GM19099 (cell line): ENCODE data around the gene BCAT1.

Experiments
- POLR2A ChIP-seq: IDR thresholded peaks from 3 replicates; pipeline ENCODE4 v1.6.1; 2011; ENCODE audit warnings: low read depth; ENCODE audit not compliant: insufficient read length; ENCODE audit errors: extremely low read depth

Gene BCAT1

GRCh38 chr12:24944601-24944975, 4.3 kb downstream of the BCAT1 start:
- TF ChIP-seq POLR2A: no peak

- TF ChIP-seq POLR2A: no peak
These were observed 4.8 kb downstream of the BCAT1 start for GRCh38 chr12:24943947-24944600.

- no peak for TF ChIP-seq POLR2A
These were observed 8.7 kb downstream of the BCAT1 start for GRCh38 chr12:24940157-24940556.

GRCh38 chr12:24938341-24938740, 10.6 kb downstream of the BCAT1 start:
- no peak for TF ChIP-seq POLR2A

GRCh38 chr12:24937553-24938244, 11.2 kb downstream of the BCAT1 start:
- no peak for TF ChIP-seq POLR2A

- TF ChIP-seq POLR2A: no peak
These were observed 15.1 kb downstream of the BCAT1 start for GRCh38 chr12:24933694-24934407.

GRCh38 chr12:24931666-24932405, 17.1 kb downstream of the BCAT1 start:
- TF ChIP-seq POLR2A: no peak

GRCh38 chr12:24929953-24930352, 18.9 kb downstream of the BCAT1 start:
- no peak for TF ChIP-seq POLR2A

GRCh38 chr12:24928131-24928530, 20.8 kb downstream of the BCAT1 start:
- no peak for TF ChIP-seq POLR2A

- no peak for TF ChIP-seq POLR2A
These were observed 26.8 kb downstream of the BCAT1 start for GRCh38 chr12:24922090-24922489.

- no peak for TF ChIP-seq POLR2A
These were observed 27.5 kb downstream of the BCAT1 start for GRCh38 chr12:24921251-24922038.

- no peak for TF ChIP-seq POLR2A
These were observed 28.8 kb downstream of the BCAT1 start for GRCh38 chr12:24920141-24920540.

GRCh38 chr12:24919346-24920001, 29.4 kb downstream of the BCAT1 start:
- TF ChIP-seq POLR2A: no peak

GRCh38 chr12:24918596-24918995, 30.3 kb downstream of the BCAT1 start:
- TF ChIP-seq POLR2A: no peak
